Rectal smooth muscle tissue (tissue), 1 donor: ENCODE data around the gene CBX7.

Experiments
- H3K27ac ChIP-seq: one replicate; pipeline ENCODE4 v1.7.0; 2013; ENCODE audit warnings: low read depth, low read length, inconsistent platforms
- H3K27me3 ChIP-seq: one replicate; pipeline ENCODE4 v1.7.0; 2013; ENCODE audit warnings: low read length; ENCODE audit not compliant: control insufficient read depth, insufficient read depth
- H3K36me3 ChIP-seq: one replicate; pipeline ENCODE4 v1.7.0; 2013; ENCODE audit warnings: low read length; ENCODE audit not compliant: control insufficient read depth, insufficient read depth
- H3K4me1 ChIP-seq: one replicate; pipeline ENCODE4 v1.7.0; 2013; ENCODE audit warnings: low read length; ENCODE audit not compliant: control insufficient read depth, insufficient read depth
- H3K4me3 ChIP-seq: one replicate; pipeline ENCODE4 v1.7.0; 2013; ENCODE audit warnings: low read length
- H3K9ac ChIP-seq: one replicate; pipeline ENCODE4 v1.7.0; 2013; ENCODE audit warnings: low read length

The CBX7 gene

GRCh38 chr22:39098576-39098975 lies 53.9 kb downstream of the CBX7 start:
- no peaks in the 10 kb centered on the region for H3K27me3 ChIP-seq
- no peak overlapping the region for H3K27ac ChIP-seq
- H3K9ac ChIP-seq = no peak overlapping the region
- no peaks in the 10 kb centered on the region for H3K36me3 ChIP-seq
- no peak overlapping the region for H3K4me3 ChIP-seq
- H3K4me1 ChIP-seq = no peaks in the 10 kb centered on the region

GRCh38 chr22:39098026-39098425 lies 54.5 kb downstream of the CBX7 start:
- no peak overlapping the region for H3K9ac ChIP-seq
- no peaks in the 10 kb centered on the region for H3K27me3 ChIP-seq
- no peaks in the 10 kb centered on the region for H3K36me3 ChIP-seq
- no peaks in the 10 kb centered on the region for H3K4me1 ChIP-seq
- H3K4me3 ChIP-seq = no peak overlapping the region
- no peak overlapping the region for H3K27ac ChIP-seq

- H3K4me1 ChIP-seq = no peaks in the 10 kb centered on the region
- H3K9ac ChIP-seq = no peak within 1 kb of the TSS
- no peaks in the 10 kb centered on the region for H3K36me3 ChIP-seq
- H3K27ac ChIP-seq = no peak within 1 kb of the TSS
- H3K27me3 ChIP-seq = no peaks in the 10 kb centered on the region
- no peak within 1 kb of the TSS for H3K4me3 ChIP-seq
These were observed 55.1 kb downstream of the CBX7 start, which contains the start of gene APOBEC3H for GRCh38 chr22:39097098-39098020. Gene APOBEC3H (plus strand): TSS chr22:39097244. CDS start chr22:39100279, 3,035 bp downstream.

GRCh38 chr22:39095971-39096370 lies 56.5 kb downstream of the CBX7 start:
- Histone ChIP-seq H3K9ac (no peak overlapping the region), H3K27me3 (no peaks in the 10 kb centered on the region), H3K27ac (no peak overlapping the region), H3K36me3 (no peaks in the 10 kb centered on the region), H3K4me3 (no peak overlapping the region), H3K4me1 (no peaks in the 10 kb centered on the region)

- H3K27me3 ChIP-seq = no peaks in the 10 kb centered on the region
- no peak overlapping the region for H3K4me3 ChIP-seq
- H3K9ac ChIP-seq = no peak overlapping the region
- H3K36me3 ChIP-seq = no peaks in the 10 kb centered on the region
- H3K27ac ChIP-seq = no peak overlapping the region
- H3K4me1 ChIP-seq = no peaks in the 10 kb centered on the region
These were observed 57.6 kb downstream of the CBX7 start for GRCh38 chr22:39094717-39095389.

GRCh38 chr22:39092111-39092862 lies 60.2 kb downstream of the CBX7 start:
- Histone ChIP-seq H3K9ac (no peak overlapping the region), H3K36me3 (no peaks in the 10 kb centered on the region), H3K27me3 (no peaks in the 10 kb centered on the region), H3K4me1 (no peaks in the 10 kb centered on the region), H3K4me3 (no peak overlapping the region), H3K27ac (no peak overlapping the region)

- H3K9ac ChIP-seq = no peak overlapping the region
- H3K27me3 ChIP-seq = no peaks in the 10 kb centered on the region
- no peaks in the 10 kb centered on the region for H3K4me1 ChIP-seq
- H3K36me3 ChIP-seq = no peaks in the 10 kb centered on the region
- no peak overlapping the region for H3K27ac ChIP-seq
- no peak overlapping the region for H3K4me3 ChIP-seq
These were observed 61.1 kb downstream of the CBX7 start for GRCh38 chr22:39091126-39092081.

- no peaks in the 10 kb centered on the region for H3K36me3 ChIP-seq
- H3K27me3 ChIP-seq = no peaks in the 10 kb centered on the region
- H3K4me1 ChIP-seq = no peaks in the 10 kb centered on the region
- H3K4me3 ChIP-seq = no peak overlapping the region
- H3K27ac ChIP-seq = no peak overlapping the region
- no peak overlapping the region for H3K9ac ChIP-seq
These were observed 61.9 kb downstream of the CBX7 start for GRCh38 chr22:39090426-39091064.

- Histone ChIP-seq H3K4me1 (no peaks in the 10 kb centered on the region), H3K27me3 (no peaks in the 10 kb centered on the region), H3K4me3 (no peak overlapping the region), H3K27ac (no peak overlapping the region), H3K9ac (no peak overlapping the region), H3K36me3 (no peaks in the 10 kb centered on the region)
These were observed 62.6 kb downstream of the CBX7 start for GRCh38 chr22:39089928-39090327.

GRCh38 chr22:39088685-39089032 lies 63.8 kb downstream of the CBX7 start:
- Histone ChIP-seq H3K27me3 (no peaks in the 10 kb centered on the region), H3K9ac (no peak overlapping the region), H3K4me3 (no peak overlapping the region), H3K36me3 (no peaks in the 10 kb centered on the region), H3K27ac (no peak overlapping the region), H3K4me1 (no peaks in the 10 kb centered on the region)

GRCh38 chr22:39087881-39088684 lies 64.4 kb downstream of the CBX7 start:
- no peaks in the 10 kb centered on the region for H3K4me1 ChIP-seq
- H3K27ac ChIP-seq = no peak overlapping the region
- H3K9ac ChIP-seq = no peak overlapping the region
- H3K4me3 ChIP-seq = no peak overlapping the region
- no peaks in the 10 kb centered on the region for H3K36me3 ChIP-seq
- no peaks in the 10 kb centered on the region for H3K27me3 ChIP-seq
